ENCODE measurements around the gene TTYH2. TPM values are rescaled to one million over a fixed set of nuclear protein-coding genes. Genes with fewer than 3 reads are reported as not detected.

The TTYH2 gene
- total RNA-seq, 1 experiment from 2014 or later = 5.4 TPM

DNA sequence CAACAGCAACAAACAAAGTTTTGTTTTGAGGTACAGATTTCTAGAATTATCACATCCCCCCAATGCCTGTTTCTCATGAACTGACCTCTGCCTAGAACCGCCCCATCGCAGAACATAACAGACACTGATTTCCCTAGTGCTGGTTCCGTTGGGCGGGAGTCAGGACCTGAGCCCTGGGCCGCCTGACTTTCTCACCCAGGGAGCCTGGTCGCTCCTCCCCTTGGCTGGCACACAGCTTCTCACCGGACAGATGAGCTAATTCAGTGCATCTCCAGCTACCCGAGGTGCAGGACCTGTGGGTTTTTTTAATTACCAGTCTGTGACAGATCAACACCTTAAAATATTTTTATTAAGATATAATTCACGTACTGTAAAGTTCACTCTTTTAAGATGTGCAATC, 30.0 kb upstream of the TTYH2 start:
- CTCF ChIA-PET = no interaction called here
- BruUV-seq (replicated peaks) = no TSS peak

DNA sequence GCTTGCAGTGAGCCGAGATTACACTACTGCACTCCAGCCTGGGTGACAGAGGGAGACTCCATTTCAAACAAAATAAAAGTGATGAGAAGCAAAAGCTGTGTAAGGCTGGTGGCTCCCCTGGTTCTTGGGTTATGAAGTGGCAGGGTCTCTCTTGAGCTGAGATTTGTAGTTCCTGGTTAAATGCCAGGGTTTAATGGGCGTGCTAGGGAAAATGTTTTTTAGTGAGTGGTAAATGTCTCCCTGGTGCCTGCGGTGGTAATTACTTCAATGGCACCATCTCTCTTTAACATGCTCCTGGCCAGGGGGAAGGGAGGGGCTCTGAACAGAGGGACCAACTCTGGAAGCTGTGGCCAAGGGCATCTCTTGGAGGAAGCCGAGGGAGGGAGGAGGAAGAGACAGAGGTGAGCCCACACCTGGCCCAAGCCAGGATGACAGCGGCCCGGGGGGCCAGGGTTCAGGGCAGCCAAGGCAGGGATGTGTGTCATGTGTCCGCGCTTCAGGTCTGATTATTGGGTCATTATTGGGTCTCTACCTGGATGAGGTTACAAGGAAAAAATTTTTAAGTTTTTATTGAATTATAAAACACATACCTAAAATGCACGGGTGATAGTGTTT, 27.7 kb upstream of the TTYH2 start:
- peaks cover 12% of the 10 kb centered on the region for H3K27me3 Mint-ChIP-seq (ENCODE audit: insufficient read depth, unreplicated experiment)
- H3K36me3 ChIP-seq (ENCODE audit: control insufficient read depth, insufficient read depth, low read length) = no peaks in the 10 kb centered on the region
- no peaks in the 10 kb centered on the region for H3K4me1 Mint-ChIP-seq (ENCODE audit: low read depth, unreplicated experiment)
- CTCF ChIA-PET = no interaction called here
- intact Hi-C loops (cut with micrococcal nuclease; ENCODE audit: unreplicated experiment) = no loop called here
- H3K9me3 Mint-ChIP-seq (ENCODE audit: unreplicated experiment) = no peaks in the 10 kb centered on the region
- no TSS peak for BruUV-seq (replicated peaks)
- H3K4me1 ChIP-seq = 0 out of 2 replicates have a peak, but pooled peaks cover 3% of the 10 kb centered on the region
- DNase-seq = no peak
- H3K4me3 ChIP-seq (ENCODE audit: low read depth, low read length) = no peak overlapping the region
- H3K4me3 Mint-ChIP-seq (ENCODE audit: unreplicated experiment) = no peak overlapping the region
- H3K27ac Mint-ChIP-seq (ENCODE audit: unreplicated experiment) = no peak overlapping the region
- TF ChIP-seq, protein P1, sequence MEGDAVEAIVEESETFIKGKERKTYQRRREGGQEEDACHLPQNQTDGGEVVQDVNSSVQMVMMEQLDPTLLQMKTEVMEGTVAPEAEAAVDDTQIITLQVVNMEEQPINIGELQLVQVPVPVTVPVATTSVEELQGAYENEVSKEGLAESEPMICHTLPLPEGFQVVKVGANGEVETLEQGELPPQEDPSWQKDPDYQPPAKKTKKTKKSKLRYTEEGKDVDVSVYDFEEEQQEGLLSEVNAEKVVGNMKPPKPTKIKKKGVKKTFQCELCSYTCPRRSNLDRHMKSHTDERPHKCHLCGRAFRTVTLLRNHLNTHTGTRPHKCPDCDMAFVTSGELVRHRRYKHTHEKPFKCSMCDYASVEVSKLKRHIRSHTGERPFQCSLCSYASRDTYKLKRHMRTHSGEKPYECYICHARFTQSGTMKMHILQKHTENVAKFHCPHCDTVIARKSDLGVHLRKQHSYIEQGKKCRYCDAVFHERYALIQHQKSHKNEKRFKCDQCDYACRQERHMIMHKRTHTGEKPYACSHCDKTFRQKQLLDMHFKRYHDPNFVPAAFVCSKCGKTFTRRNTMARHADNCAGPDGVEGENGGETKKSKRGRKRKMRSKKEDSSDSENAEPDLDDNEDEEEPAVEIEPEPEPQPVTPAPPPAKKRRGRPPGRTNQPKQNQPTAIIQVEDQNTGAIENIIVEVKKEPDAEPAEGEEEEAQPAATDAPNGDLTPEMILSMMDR (IDR thresholded peaks at IDR 0.05; ENCODE audit: insufficient read depth in 1 of 2, low read depth in 1 of 2, low read length in 1 of 2, severe bottlenecking in 1 of 2, unreplicated experiment in 1 of 2) = no peak
- H3K9me3 ChIP-seq = no peaks in the 10 kb centered on the region; the same call in 1 of the 2 replicates
- no peaks in the 10 kb centered on the region for H3K27me3 ChIP-seq (replicated peaks; ENCODE audit: control insufficient read depth, insufficient read depth, low read length)
- POLR2A ChIA-PET = no interaction called here
- no peaks in the 10 kb centered on the region for H3K36me3 Mint-ChIP-seq (ENCODE audit: insufficient read depth, unreplicated experiment)

More for the DNA sequence above, 30.0 kb upstream of the TTYH2 start:
- POLR2A ChIA-PET = no interaction called here
- Histone ChIP-seq H3K36me3 (ENCODE audit: control insufficient read depth, insufficient read depth, low read length) (no peaks in the 10 kb centered on the region), H3K4me1 (0 out of 2 replicates have a peak, but pooled peaks cover 3% of the 10 kb centered on the region), H3K27me3 (replicated peaks; ENCODE audit: control insufficient read depth, insufficient read depth, low read length) (no peaks in the 10 kb centered on the region), H3K4me3 (ENCODE audit: low read depth, low read length) (no peak overlapping the region), H3K9me3 (no peaks in the 10 kb centered on the region)
- Mint-ChIP-seq H3K4me3 (ENCODE audit: unreplicated experiment) (no peak overlapping the region), H3K9me3 (ENCODE audit: unreplicated experiment) (no peaks in the 10 kb centered on the region), H3K27me3 (ENCODE audit: insufficient read depth, unreplicated experiment) (peaks cover 21% of the 10 kb centered on the region), H3K4me1 (ENCODE audit: low read depth, unreplicated experiment) (no peaks in the 10 kb centered on the region), H3K36me3 (ENCODE audit: insufficient read depth, unreplicated experiment) (no peaks in the 10 kb centered on the region), H3K27ac (ENCODE audit: unreplicated experiment) (no peak overlapping the region)
- TF ChIP-seq, protein P1 (IDR thresholded peaks at IDR 0.05; ENCODE audit: insufficient read depth in 1 of 2, low read depth in 1 of 2, low read length in 1 of 2, severe bottlenecking in 1 of 2, unreplicated experiment in 1 of 2) = no peak
- DNase-seq = no peak
- intact Hi-C loops (cut with micrococcal nuclease; ENCODE audit: unreplicated experiment) = no loop called here

DNA sequence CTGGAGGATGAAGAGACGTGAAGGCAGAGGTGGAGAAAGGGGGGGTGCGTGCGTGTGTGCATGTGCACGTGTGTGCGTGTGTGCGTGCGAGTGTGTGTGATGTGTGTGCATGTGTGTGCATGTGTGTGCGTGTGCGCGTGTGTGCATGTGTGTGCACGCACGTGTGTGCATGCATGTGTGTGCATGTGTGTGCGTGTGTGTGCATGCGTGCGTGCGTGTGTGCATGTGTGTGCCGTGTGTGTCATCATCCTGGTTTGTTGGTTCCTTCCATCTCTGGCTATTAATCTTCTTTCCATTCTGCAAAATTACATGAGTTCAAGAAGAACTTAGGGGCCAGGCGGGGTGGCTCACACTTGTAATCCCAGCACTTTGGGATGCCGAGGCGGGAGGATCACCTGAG, 26.9 kb upstream of the TTYH2 start:
- no peaks in the 10 kb centered on the region for H3K36me3 ChIP-seq (ENCODE audit: control insufficient read depth, insufficient read depth, low read length)

More for the DNA sequence above, 26.9 kb upstream of the TTYH2 start:
- Mint-ChIP-seq H3K36me3 (ENCODE audit: insufficient read depth, unreplicated experiment) (no peaks in the 10 kb centered on the region), H3K4me3 (ENCODE audit: unreplicated experiment) (no peak overlapping the region), H3K27me3 (ENCODE audit: insufficient read depth, unreplicated experiment) (peaks cover 12% of the 10 kb centered on the region), H3K9me3 (ENCODE audit: unreplicated experiment) (no peaks in the 10 kb centered on the region), H3K4me1 (ENCODE audit: low read depth, unreplicated experiment) (no peaks in the 10 kb centered on the region), H3K27ac (ENCODE audit: unreplicated experiment) (no peak overlapping the region)
- DNase-seq = no peak
- BruUV-seq (replicated peaks) = no TSS peak
- Histone ChIP-seq H3K9me3 (no peaks in the 10 kb centered on the region; the same call in 1 of the 2 replicates), H3K27me3 (replicated peaks; ENCODE audit: control insufficient read depth, insufficient read depth, low read length) (no peaks in the 10 kb centered on the region), H3K4me3 (ENCODE audit: low read depth, low read length) (no peak overlapping the region), H3K4me1 (0 out of 2 replicates have a peak, but pooled peaks cover 3% of the 10 kb centered on the region)
- POLR2A ChIA-PET = no interaction called here
- CTCF ChIA-PET = no interaction called here
- TF ChIP-seq, protein P1 (IDR thresholded peaks at IDR 0.05; ENCODE audit: insufficient read depth in 1 of 2, low read depth in 1 of 2, low read length in 1 of 2, severe bottlenecking in 1 of 2, unreplicated experiment in 1 of 2) = no peak
- intact Hi-C loops (cut with micrococcal nuclease; ENCODE audit: unreplicated experiment) = no loop called here
